HepG2 (cell line): ENCODE measurements around the gene NEK7. TPM values are rescaled to one million over a fixed set of nuclear protein-coding genes. Genes with fewer than 3 reads are reported as not detected.

Source experiments
- CCDC6 ChIP-seq: sonication (generic); formaldehyde crosslinking; IDR thresholded peaks from 2 replicates; pipeline ENCODE4 v1.8.1; 2022; ENCODE audit warnings: mild to moderate bottlenecking, missing genetic modification reagents, moderate library complexity
- ETS1 ChIP-seq: sonication (generic); formaldehyde crosslinking; IDR thresholded peaks from 2 replicates; pipeline ENCODE4 v1.4.0; 2020; ENCODE audit warnings: missing genetic modification reagents
- HES4 ChIP-seq: sonication (generic); formaldehyde crosslinking; IDR thresholded peaks from 2 replicates; pipeline ENCODE4 v1.9.0; 2021; ENCODE audit warnings: mild to moderate bottlenecking, missing genetic modification reagents, borderline replicate concordance
- HOMEZ ChIP-seq: IDR thresholded peaks from 2 replicates; pipeline ENCODE4 v1.6.1; 2016; ENCODE audit warnings: low read depth
- LCORL ChIP-seq, 2 experiments: fragments of 450-650 bp in 1 of 2; sonication (generic) in 1 of 2; formaldehyde crosslinking in 1 of 2; IDR thresholded peaks; 2 replicates each; pipeline versions ENCODE4 v1.5.0 to v1.6.1; 2017 to 2020; ENCODE audit warnings: antibody characterized with exemption in 1 of 2, missing genetic modification reagents in 1 of 2
- NFYC ChIP-seq: IDR thresholded peaks from 2 replicates; pipeline ENCODE4 v1.6.1; 2016; ENCODE audit warnings: missing genetic modification reagents, missing compliant biosample characterization
- PITX1 ChIP-seq: sonication (generic); formaldehyde crosslinking; IDR thresholded peaks from 2 replicates; pipeline ENCODE4 v1.5.1; 2020; ENCODE audit warnings: mild to moderate bottlenecking, missing genetic modification reagents
- REST ChIP-seq, 2 experiments: IDR thresholded peaks; 2 replicates each; pipeline ENCODE4 v1.6.1; 2011 to 2012; ENCODE audit warnings: low read length in 2 of 2, borderline replicate concordance in 1 of 2, low read depth in 1 of 2, mild to moderate bottlenecking in 1 of 2, moderate library complexity in 1 of 2
- SETDB1 ChIP-seq: sonication (generic); formaldehyde crosslinking; IDR thresholded peaks from 2 replicates; pipeline ENCODE4 v1.5.1; 2020; ENCODE audit warnings: missing genetic modification reagents, mild to moderate bottlenecking, borderline replicate concordance
- SOX13 ChIP-seq, 3 experiments: fragments of 450-650 bp in 1 of 3; sonication (generic) in 1 of 3; formaldehyde crosslinking in 1 of 3; IDR thresholded peaks in 2 of 3; conservative IDR thresholded peaks in 1 of 3; 2 replicates each; pipeline versions ENCODE4 v1.5.0 to v1.6.1; 2016 to 2020; ENCODE audit warnings: antibody characterized with exemption in 1 of 3, mild to moderate bottlenecking in 1 of 3, missing compliant biosample characterization in 1 of 3, missing genetic modification reagents in 1 of 3, moderate library complexity in 1 of 3
- STAT5B ChIP-seq: sonication (generic); formaldehyde crosslinking; IDR thresholded peaks from 2 replicates; pipeline ENCODE4 v1.4.0; 2020; ENCODE audit warnings: missing genetic modification reagents
- ZBTB44 ChIP-seq: sonication (generic); formaldehyde crosslinking; IDR thresholded peaks from 2 replicates; pipeline ENCODE4 v1.4.0; 2020; ENCODE audit warnings: missing genetic modification reagents
- ZFP82 ChIP-seq: sonication (generic); formaldehyde crosslinking; IDR thresholded peaks from 2 replicates; pipeline ENCODE4 v1.5.1; 2020; ENCODE audit warnings: mild to moderate bottlenecking, missing genetic modification reagents, borderline replicate concordance
- ZNF143 ChIP-seq: sonication (generic); formaldehyde crosslinking; IDR thresholded peaks from 2 replicates; pipeline ENCODE4 v1.4.0; 2020; ENCODE audit warnings: missing genetic modification reagents
- ZNF225 ChIP-seq: sonication (generic); formaldehyde crosslinking; IDR thresholded peaks from 2 replicates; pipeline ENCODE4 v1.4.0; 2020; ENCODE audit warnings: mild to moderate bottlenecking, missing genetic modification reagents
- ZNF230 ChIP-seq: sonication (generic); formaldehyde crosslinking; IDR thresholded peaks from 2 replicates; pipeline ENCODE4 v1.4.0; 2020; ENCODE audit warnings: mild to moderate bottlenecking, missing genetic modification reagents
- ZNF414 ChIP-seq: sonication (generic); formaldehyde crosslinking; IDR thresholded peaks from 2 replicates; pipeline ENCODE4 v1.5.0; 2020; ENCODE audit warnings: missing genetic modification reagents
- ZNF670 ChIP-seq: sonication (generic); formaldehyde crosslinking; IDR thresholded peaks from 2 replicates; pipeline ENCODE4 v1.8.0; 2022; ENCODE audit warnings: mild to moderate bottlenecking, missing genetic modification reagents, borderline replicate concordance
- ZNF678 ChIP-seq: sonication (generic); formaldehyde crosslinking; IDR thresholded peaks from 2 replicates; pipeline ENCODE4 v1.4.0; 2020; ENCODE audit warnings: mild to moderate bottlenecking, missing genetic modification reagents
- polyA plus RNA-seq, 8 experiments: library from polyadenylated mRNA; depleted of rRNA in 3 of 8; stranded (reverse) in 7 of 8; unstranded in 1 of 8; fragments of >200 nt; fragmentation: Illumina TruSeq in 4 of 8; extraction: Trizol in 4 of 8; gene quantifications; 2 replicates each; pipeline versions ENCODE4 v1.2.1 to v1.2.3, GENCODE V29; 2011 to 2016; ENCODE audit warnings: low read depth in 4 of 8, missing spikeins in 1 of 8, mixed read lengths in 1 of 8; ENCODE audit not compliant: insufficient read depth in 1 of 8
- total RNA-seq, 5 experiments: library from RNA; depleted of rRNA; stranded (reverse); fragments of >200 nt; fragmentation: Illumina TruSeq; extraction: Trizol; gene quantifications; 2 replicates each; pipeline ENCODE4 v1.2.3, GENCODE V29; 2016; ENCODE audit warnings: low read depth in 1 of 5

Gene NEK7
- total and polyA plus RNA-seq, 2 of the 13 experiments (the other 11 are each of a cell fraction or from before 2014, with no cell fraction given): 18.1 to 19.2 TPM

- TF ChIP-seq SETDB1 (0 out of 2 replicates have a peak, but pooled peaks have one; percentile 0), HES4 (CRISPR knock-in tag) (peak; percentile 66; the same call in 1 of the 2 replicates), ZNF670 (CRISPR knock-in tag) (peak; percentile 75; the same call in 1 of the 2 replicates), ZNF225 (CRISPR knock-in tag) (no peak), NFYC (CRISPR knock-in tag) (no peak), ZBTB44 (CRISPR knock-in tag) (no peak), PITX1 (CRISPR knock-in tag) (no peak), ZFP82 (peak; percentile 64; the same call in 1 of the 2 replicates), HOMEZ (CRISPR knock-in tag) (peak; percentile 55; the same call in 1 of the 2 replicates), ZNF230 (CRISPR knock-in tag) (no peak), STAT5B (CRISPR knock-in tag) (no peak), LCORL (IDR thresholded peaks at IDR 0.05) (no peak), LCORL (CRISPR knock-in tag; IDR thresholded peaks at IDR 0.05) (no peak; the same call in 1 of the 2 replicates), REST (IDR thresholded peaks at IDR 0.05; ENCODE audit: borderline replicate concordance in 1 of 2, low read depth in 1 of 2, low read length in 2 of 2) (no peak; a peak in 1 of 4 replicates), ZNF414 (CRISPR knock-in tag) (no peak), CCDC6 (CRISPR knock-in tag) (peak; percentile 68; the same call in 1 of the 2 replicates), SOX13 (IDR thresholded peaks at IDR 0.05) (no peak), SOX13 (CRISPR knock-in tag; conservative IDR thresholded peaks at IDR 0.05 in 1 of 2, IDR thresholded peaks at IDR 0.05 in 1 of 2) (peak in 1 of 2 experiments; percentile 52; a peak in 2 of 4 replicates), ZNF143 (CRISPR knock-in tag) (peak; percentile 83), ZNF678 (CRISPR knock-in tag) (no peak), ETS1 (CRISPR knock-in tag) (no peak)
Observed at GRCh38 chr1:198156745-198157240, at the start of gene NEK7 (continued).
